Muscle layer of duodenum (tissue), 2 donors: Measurements from ENCODE around the gene DHX9.

Source experiments
- H3K27ac ChIP-seq: one replicate; pipeline ENCODE4 v1.7.0; 2013; ENCODE audit warnings: mild to moderate bottlenecking, low read length
- H3K27me3 ChIP-seq: one replicate; pipeline ENCODE4 v1.7.0; 2013; ENCODE audit warnings: low read depth, mild to moderate bottlenecking, control low read depth, low read length
- H3K36me3 ChIP-seq, 2 donors: one replicate each; pipeline ENCODE4 v1.7.0; 2013; ENCODE audit warnings: low read length in 2 of 2, control low read depth in 1 of 2, mild to moderate bottlenecking in 1 of 2; ENCODE audit not compliant: insufficient read depth in 2 of 2, control insufficient read depth in 1 of 2
- H3K4me1 ChIP-seq, 2 donors: one replicate each; pipeline ENCODE4 v1.7.0; 2013; ENCODE audit warnings: low read length in 2 of 2, mild to moderate bottlenecking in 2 of 2, control low read depth in 1 of 2, moderate library complexity in 1 of 2; ENCODE audit not compliant: insufficient read depth in 2 of 2, control insufficient read depth in 1 of 2
- H3K4me3 ChIP-seq, 2 donors: one replicate each; pipeline ENCODE4 v1.7.0; 2013; ENCODE audit warnings: low read length in 2 of 2, low read depth in 1 of 2, mild to moderate bottlenecking in 1 of 2
- H3K9me3 ChIP-seq, 2 donors: one replicate each; pipeline ENCODE4 v1.7.0; 2013; ENCODE audit warnings: low read length in 2 of 2, control low read depth in 1 of 2, mild to moderate bottlenecking in 1 of 2; ENCODE audit not compliant: control insufficient read depth in 1 of 2
- donor health status: healthy.

Gene DHX9

DNA sequence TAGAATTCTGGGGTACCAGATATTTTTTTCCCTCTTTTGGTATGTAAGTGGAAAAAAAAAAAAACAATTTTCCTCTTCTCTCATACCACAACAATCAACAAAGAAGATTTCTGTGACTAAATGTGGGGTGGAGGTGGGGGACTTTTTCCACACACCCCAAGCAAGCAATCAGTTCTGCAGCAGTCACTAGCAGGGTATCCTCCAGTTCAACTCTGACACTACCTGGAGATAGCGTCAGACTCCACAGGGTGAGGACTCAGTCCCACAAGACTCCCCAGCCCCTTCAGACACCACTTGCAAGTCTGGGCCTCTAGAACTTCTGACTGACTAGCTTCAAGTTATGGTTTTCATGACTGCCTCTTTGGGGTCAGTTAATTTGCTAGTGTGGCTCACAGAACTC, 6.2 kb downstream of the DHX9 start:
- peaks cover 0 to 48% of the 10 kb centered on the region in 2 donors for H3K4me1 ChIP-seq

GRCh38 chr1:182845894-182846293, 6.7 kb downstream of the DHX9 start:
- peaks cover 0 to 43% of the 10 kb centered on the region in 2 donors for H3K4me1 ChIP-seq
- H3K36me3 ChIP-seq: peaks cover 31 to 41% of the 10 kb centered on the region in 2 donors
- H3K4me3 ChIP-seq: no peak overlapping the region
- no peak overlapping the region for H3K27ac ChIP-seq
- no peaks in the 10 kb centered on the region for H3K27me3 ChIP-seq
- H3K9me3 ChIP-seq: no peaks in the 10 kb centered on the region

More for the DNA sequence above, 6.2 kb downstream of the DHX9 start:
- Histone ChIP-seq H3K9me3 (no peaks in the 10 kb centered on the region), H3K36me3 (peaks cover 31 to 41% of the 10 kb centered on the region in 2 donors), H3K4me3 (no peak overlapping the region), H3K27me3 (no peaks in the 10 kb centered on the region), H3K27ac (no peak overlapping the region)

- Histone ChIP-seq H3K9me3 (no peaks in the 10 kb centered on the region), H3K4me3 (no peak overlapping the region), H3K27ac (no peak overlapping the region), H3K4me1 (peaks cover 0 to 36% of the 10 kb centered on the region in 2 donors), H3K36me3 (peaks cover 33 to 45% of the 10 kb centered on the region in 2 donors), H3K27me3 (no peaks in the 10 kb centered on the region)
Measured at GRCh38 chr1:182847105-182847504, 8.0 kb downstream of the DHX9 start.

GRCh38 chr1:182848736-182849135, 9.6 kb downstream of the DHX9 start:
- Histone ChIP-seq H3K4me3 (no peak overlapping the region), H3K4me1 (peaks cover 0 to 24% of the 10 kb centered on the region in 2 donors), H3K36me3 (peaks cover 49 to 58% of the 10 kb centered on the region in 2 donors), H3K9me3 (no peaks in the 10 kb centered on the region), H3K27me3 (no peaks in the 10 kb centered on the region), H3K27ac (no peak overlapping the region)

DNA sequence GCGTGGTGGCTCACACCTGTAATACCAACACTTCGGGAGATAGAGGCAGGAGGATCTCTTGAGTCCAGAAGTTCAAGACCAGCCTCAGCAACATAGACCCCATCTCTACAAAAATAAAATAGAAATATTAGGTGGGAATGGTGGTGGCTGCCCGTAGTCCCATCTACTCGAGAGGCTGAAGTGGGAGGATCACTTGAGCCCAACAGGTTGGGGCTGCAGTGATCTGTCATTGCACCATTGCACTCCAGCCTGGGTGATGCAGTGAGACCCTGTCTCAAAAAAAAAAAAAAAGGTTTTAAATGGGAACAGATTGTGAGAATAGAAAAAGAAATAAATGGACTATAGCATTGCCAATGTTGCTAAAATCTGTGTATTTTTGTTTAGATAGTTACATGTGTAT, 11.2 kb downstream of the DHX9 start:
- H3K27me3 ChIP-seq: no peaks in the 10 kb centered on the region
- H3K4me3 ChIP-seq: no peak overlapping the region
- H3K36me3 ChIP-seq: peaks cover 62 to 67% of the 10 kb centered on the region in 2 donors
- peaks cover 0 to 18% of the 10 kb centered on the region in 2 donors for H3K4me1 ChIP-seq
- no peaks in the 10 kb centered on the region for H3K9me3 ChIP-seq
- H3K27ac ChIP-seq: no peak overlapping the region

- Histone ChIP-seq H3K36me3 (peaks cover 61 to 70% of the 10 kb centered on the region in 2 donors), H3K4me3 (no peak overlapping the region), H3K4me1 (peaks cover 4 to 21% of the 10 kb centered on the region in 2 donors), H3K27ac (no peak overlapping the region), H3K9me3 (no peaks in the 10 kb centered on the region), H3K27me3 (no peaks in the 10 kb centered on the region)
Measured at GRCh38 chr1:182851825-182852224, 12.7 kb downstream of the DHX9 start.

DNA sequence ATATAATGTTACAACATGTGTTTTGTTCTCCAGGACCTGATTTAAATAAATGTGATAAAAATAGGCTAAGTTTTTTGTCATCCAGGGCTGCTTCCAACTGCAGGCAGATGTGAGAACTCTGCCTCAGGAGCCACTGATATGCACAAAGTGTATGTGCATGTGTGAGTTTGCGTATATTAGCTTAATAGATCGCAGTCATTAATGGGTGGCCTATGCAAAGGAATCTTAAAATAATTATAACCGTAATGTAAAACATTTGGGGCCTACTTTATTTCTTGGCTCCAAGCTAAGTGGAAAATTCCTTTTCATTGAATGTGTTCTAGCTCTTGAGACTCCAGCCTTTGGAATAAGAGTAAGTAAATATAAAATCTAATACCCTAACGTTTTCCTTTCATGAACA, 16.8 kb downstream of the DHX9 start:
- peaks cover 70 to 86% of the 10 kb centered on the region in 2 donors for H3K36me3 ChIP-seq
- no peaks in the 10 kb centered on the region for H3K27me3 ChIP-seq
- peaks cover 4 to 17% of the 10 kb centered on the region in 2 donors for H3K4me1 ChIP-seq
- H3K27ac ChIP-seq: no peak overlapping the region
- H3K9me3 ChIP-seq: no peaks in the 10 kb centered on the region
- H3K4me3 ChIP-seq: no peak overlapping the region

DNA sequence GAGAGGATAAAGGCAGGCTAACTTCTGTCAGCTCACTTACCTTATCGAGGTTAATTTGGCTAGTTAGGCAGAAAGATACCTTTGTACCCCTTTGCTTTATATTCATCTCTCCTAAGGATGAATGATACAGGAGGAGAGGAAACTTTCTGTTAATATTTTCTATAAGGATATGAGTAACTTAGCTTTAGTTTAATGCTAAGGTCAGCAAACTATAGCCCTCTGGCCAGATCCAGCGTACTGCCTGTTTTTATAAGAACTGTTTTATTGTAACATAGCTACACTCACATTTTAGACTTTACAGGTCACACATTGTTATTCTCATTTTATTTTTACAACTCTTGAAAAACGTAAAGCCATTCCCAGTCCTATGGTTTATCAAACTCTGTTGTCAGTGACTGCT, 18.1 kb downstream of the DHX9 start:
- no peak overlapping the region for H3K4me3 ChIP-seq
- no peaks in the 10 kb centered on the region for H3K27me3 ChIP-seq
- H3K9me3 ChIP-seq: no peaks in the 10 kb centered on the region
- H3K36me3 ChIP-seq: peaks cover 78 to 93% of the 10 kb centered on the region in 2 donors
- H3K4me1 ChIP-seq: peaks cover 4 to 17% of the 10 kb centered on the region in 2 donors
- no peak overlapping the region for H3K27ac ChIP-seq

DNA sequence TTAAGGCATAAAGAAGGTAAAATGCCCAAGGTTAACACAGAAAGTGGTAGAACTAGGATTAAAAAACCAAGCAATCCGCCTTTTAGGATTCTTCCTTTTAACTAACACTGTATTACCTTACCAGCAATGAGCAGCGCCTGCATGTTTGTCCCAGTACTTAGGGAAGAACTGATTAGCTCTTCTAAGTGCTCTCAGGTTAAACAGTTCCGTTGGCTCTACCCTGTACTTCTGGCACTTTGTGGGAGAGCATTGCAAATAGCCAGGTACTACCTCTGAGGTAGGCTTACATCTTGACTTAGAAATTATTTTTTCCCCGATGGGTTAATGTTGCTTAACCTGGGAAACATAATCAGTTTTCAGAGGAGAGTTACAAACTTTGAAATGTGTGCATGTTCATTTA, 21.5 kb downstream of the DHX9 start:
- Histone ChIP-seq H3K4me1 (peaks cover 4 to 10% of the 10 kb centered on the region in 2 donors), H3K9me3 (no peaks in the 10 kb centered on the region), H3K27ac (no peak overlapping the region), H3K27me3 (no peaks in the 10 kb centered on the region), H3K36me3 (peaks cover 77 to 88% of the 10 kb centered on the region in 2 donors), H3K4me3 (no peak overlapping the region)

- H3K4me3 ChIP-seq: no peak overlapping the region
- H3K27ac ChIP-seq: no peak overlapping the region
- H3K9me3 ChIP-seq: no peaks in the 10 kb centered on the region
- H3K27me3 ChIP-seq: no peaks in the 10 kb centered on the region
- H3K36me3 ChIP-seq: peaks cover 87 to 88% of the 10 kb centered on the region in 2 donors
- H3K4me1 ChIP-seq: no peaks in the 10 kb centered on the region
Measured at GRCh38 chr1:182861994-182862393, 22.8 kb downstream of the DHX9 start.

DNA sequence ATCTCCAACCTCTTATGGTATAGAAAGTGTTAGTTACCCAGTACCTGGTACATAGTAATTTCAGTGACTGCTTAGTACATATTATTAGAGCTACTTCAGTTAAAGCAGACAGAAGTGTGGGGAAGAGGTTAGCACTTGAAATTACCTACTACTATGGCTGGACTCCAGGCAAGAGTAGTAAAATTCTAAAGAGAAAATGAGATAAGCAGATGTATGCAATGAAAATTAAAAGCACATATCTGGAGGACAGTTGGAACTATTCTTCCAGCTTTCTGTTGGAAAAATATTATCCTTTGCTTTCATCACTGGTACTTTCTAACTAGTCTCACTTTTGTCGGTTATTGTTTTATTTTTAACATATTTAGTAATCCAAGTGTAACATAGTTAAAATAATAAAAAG, 23.7 kb downstream of the DHX9 start:
- Histone ChIP-seq H3K27me3 (no peaks in the 10 kb centered on the region), H3K4me3 (no peak overlapping the region), H3K4me1 (no peaks in the 10 kb centered on the region), H3K27ac (no peak overlapping the region), H3K9me3 (no peaks in the 10 kb centered on the region), H3K36me3 (peaks cover 87 to 94% of the 10 kb centered on the region in 2 donors)

DNA sequence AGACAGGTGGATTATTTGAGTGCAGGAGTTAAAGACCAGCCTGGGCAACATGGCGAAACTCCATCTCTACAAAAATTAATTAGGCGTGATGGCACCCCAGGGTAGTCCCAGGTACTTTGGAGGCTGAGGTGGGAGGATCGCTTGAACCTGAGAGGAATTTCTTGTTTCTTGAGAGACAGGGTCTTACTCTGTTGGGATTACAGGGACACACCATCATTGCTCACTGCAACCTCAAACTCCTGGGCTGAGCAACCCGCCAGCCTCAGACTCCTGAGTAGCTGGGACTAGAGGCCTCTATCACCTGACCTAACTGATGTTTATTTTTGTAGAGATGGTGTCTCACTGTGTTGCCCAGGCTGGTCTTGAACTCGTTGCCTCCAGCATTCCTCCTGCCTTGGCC, 24.8 kb downstream of the DHX9 start:
- Histone ChIP-seq H3K27me3 (no peaks in the 10 kb centered on the region), H3K4me1 (no peaks in the 10 kb centered on the region), H3K4me3 (no peak overlapping the region), H3K36me3 (peaks cover 84 to 91% of the 10 kb centered on the region in 2 donors), H3K9me3 (no peaks in the 10 kb centered on the region), H3K27ac (no peak overlapping the region)
